Stimulated activated CD4-positive, alpha-beta T cell treated with anti-CD3 and anti-CD28 coated beads, Interleukin-4, amount 100 ng/mL, for 48 hours (primary cell): ENCODE measurements around the gene CLDN14.

Experiments used
- DNase-seq, 2 donors: peaks; one replicate each; pipeline ENCODE4 v3.0.0-alpha.2; 2020; ENCODE audit warnings: low read depth in 2 of 2

Gene CLDN14

GRCh38 chr21:36471254-36471723, 8.6 kb downstream of the CLDN14 start:
- no peak for DNase-seq

GRCh38 chr21:36470294-36470693, 9.6 kb downstream of the CLDN14 start:
- DNase-seq = no peak

- no peak for DNase-seq
Measured at GRCh38 chr21:36466061-36466511, 13.8 kb downstream of the CLDN14 start.

- DNase-seq = no peak
Measured at GRCh38 chr21:36465478-36465877, 14.4 kb downstream of the CLDN14 start.

GRCh38 chr21:36464590-36464989, 15.3 kb downstream of the CLDN14 start:
- DNase-seq = no peak

GRCh38 chr21:36463991-36464390, 15.9 kb downstream of the CLDN14 start:
- DNase-seq = no peak

- DNase-seq = no peak
Measured at GRCh38 chr21:36463204-36463603, 16.7 kb downstream of the CLDN14 start.

- DNase-seq = no peak
Measured at GRCh38 chr21:36461918-36462486, 17.9 kb downstream of the CLDN14 start.

- no peak for DNase-seq
Measured at GRCh38 chr21:36461277-36461917, 18.5 kb downstream of the CLDN14 start.

GRCh38 chr21:36460866-36461265, 19.1 kb downstream of the CLDN14 start:
- DNase-seq = no peak

- DNase-seq = no peak
Measured at GRCh38 chr21:36459098-36459497, 20.8 kb downstream of the CLDN14 start.

GRCh38 chr21:36456729-36457414, 23.1 kb downstream of the CLDN14 start:
- DNase-seq = no peak

- DNase-seq = no peak
Measured at GRCh38 chr21:36454706-36455105, 25.2 kb downstream of the CLDN14 start.

GRCh38 chr21:36454093-36454531, 25.8 kb downstream of the CLDN14 start:
- DNase-seq = no peak

- DNase-seq = no peak
Measured at GRCh38 chr21:36452281-36452825, 27.6 kb downstream of the CLDN14 start.

- no peak for DNase-seq
Measured at GRCh38 chr21:36451506-36451905, 28.4 kb downstream of the CLDN14 start.

- no peak for DNase-seq
Measured at GRCh38 chr21:36450511-36450910, 29.4 kb downstream of the CLDN14 start.

- DNase-seq = no peak
Measured at GRCh38 chr21:36446301-36446700, 33.6 kb downstream of the CLDN14 start.

- DNase-seq = no peak
Measured at GRCh38 chr21:36441715-36442114, 38.2 kb downstream of the CLDN14 start.

- DNase-seq = no peak
Measured at GRCh38 chr21:36437745-36438128, 42.2 kb downstream of the CLDN14 start.

GRCh38 chr21:36436829-36437744, 42.8 kb downstream of the CLDN14 start:
- DNase-seq = no peak

GRCh38 chr21:36434144-36434543, 45.8 kb downstream of the CLDN14 start:
- no peak for DNase-seq
